GM12873 (cell line): ENCODE measurements around the gene SVOPL.

Experiments
- TF ChIP-seq, protein P1 (sequence below): IDR thresholded peaks from 2 replicates; pipeline ENCODE4 v1.5.1; 2012; ENCODE audit warnings: low read depth, mild to moderate bottlenecking, moderate library complexity, low read length, control low read depth; ENCODE audit not compliant: insufficient read depth; ENCODE audit errors: missing control alignments

SVOPL gene

DNA sequence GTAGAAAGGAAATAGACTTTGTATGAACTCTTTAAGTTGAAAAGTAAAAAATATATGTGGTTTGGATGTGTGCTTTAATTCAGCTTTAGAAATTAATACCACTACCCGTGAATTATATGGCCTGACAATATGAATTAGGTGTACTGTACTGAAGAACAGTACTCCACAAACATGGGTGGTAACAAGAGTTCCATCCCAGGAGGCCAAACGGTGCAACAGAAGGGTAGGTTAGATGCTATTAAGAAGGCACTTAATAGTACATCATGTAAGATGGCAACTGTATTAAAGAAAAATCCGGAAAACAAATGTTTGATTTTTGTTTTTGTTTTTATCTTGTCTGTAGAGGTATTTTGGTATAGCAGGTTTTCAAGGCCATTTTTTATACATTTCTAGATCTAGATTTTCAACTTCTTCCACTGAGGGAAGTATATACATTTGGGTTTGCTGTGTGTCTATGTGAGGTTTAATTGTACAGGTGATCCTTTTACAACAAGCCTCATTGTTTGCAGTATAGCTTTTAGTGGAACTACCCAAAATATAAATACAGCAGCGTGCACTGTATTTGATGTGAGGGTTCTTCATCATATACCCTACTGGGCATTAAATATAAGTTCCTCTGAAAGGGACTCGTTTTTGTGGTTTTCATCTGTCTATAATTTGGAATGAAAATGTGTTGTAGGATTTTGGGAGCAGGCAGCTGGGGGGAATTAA lies 115.7 kb downstream of the SVOPL start:
- TF ChIP-seq, protein P1, sequence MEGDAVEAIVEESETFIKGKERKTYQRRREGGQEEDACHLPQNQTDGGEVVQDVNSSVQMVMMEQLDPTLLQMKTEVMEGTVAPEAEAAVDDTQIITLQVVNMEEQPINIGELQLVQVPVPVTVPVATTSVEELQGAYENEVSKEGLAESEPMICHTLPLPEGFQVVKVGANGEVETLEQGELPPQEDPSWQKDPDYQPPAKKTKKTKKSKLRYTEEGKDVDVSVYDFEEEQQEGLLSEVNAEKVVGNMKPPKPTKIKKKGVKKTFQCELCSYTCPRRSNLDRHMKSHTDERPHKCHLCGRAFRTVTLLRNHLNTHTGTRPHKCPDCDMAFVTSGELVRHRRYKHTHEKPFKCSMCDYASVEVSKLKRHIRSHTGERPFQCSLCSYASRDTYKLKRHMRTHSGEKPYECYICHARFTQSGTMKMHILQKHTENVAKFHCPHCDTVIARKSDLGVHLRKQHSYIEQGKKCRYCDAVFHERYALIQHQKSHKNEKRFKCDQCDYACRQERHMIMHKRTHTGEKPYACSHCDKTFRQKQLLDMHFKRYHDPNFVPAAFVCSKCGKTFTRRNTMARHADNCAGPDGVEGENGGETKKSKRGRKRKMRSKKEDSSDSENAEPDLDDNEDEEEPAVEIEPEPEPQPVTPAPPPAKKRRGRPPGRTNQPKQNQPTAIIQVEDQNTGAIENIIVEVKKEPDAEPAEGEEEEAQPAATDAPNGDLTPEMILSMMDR = no peak

DNA sequence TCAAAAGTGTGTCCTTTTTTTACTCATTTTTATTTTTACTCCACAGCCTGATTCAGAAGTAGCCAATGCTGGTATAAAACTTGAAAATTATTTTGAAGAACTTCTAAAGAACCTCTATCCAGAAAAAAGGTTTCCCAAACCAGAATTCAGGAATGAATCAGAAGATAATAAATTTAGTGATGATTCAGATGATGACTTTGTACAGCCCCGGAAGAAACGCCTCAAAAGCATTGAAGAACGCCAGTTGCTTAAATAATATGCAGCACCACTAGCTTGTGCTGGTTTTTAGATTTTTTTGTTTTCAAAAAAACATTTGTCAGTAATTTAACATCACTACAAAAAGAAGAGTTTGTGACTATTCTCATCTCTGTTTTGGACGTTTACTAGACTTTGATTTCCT lies 116.5 kb downstream of the SVOPL start:
- TF ChIP-seq, protein P1 = no peak

DNA sequence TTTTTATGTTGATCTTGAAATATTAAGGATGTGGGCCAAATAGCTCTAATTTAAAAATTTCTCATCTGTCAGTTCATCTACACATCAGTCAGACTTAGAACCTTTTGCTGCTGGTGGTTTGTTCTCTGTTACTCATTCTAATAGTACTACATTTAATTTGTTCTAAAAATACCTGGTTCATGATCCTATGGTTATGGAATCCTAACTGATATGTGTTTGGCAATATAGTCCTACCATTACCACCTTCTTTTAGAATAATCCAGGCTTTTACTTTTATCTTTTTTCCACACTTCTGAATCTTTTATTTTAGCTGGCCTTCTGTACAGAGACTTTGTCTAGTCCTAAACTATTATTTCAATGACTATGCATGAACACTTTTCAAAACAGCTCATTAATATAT lies 116.9 kb downstream of the SVOPL start:
- TF ChIP-seq, protein P1 = no peak

DNA sequence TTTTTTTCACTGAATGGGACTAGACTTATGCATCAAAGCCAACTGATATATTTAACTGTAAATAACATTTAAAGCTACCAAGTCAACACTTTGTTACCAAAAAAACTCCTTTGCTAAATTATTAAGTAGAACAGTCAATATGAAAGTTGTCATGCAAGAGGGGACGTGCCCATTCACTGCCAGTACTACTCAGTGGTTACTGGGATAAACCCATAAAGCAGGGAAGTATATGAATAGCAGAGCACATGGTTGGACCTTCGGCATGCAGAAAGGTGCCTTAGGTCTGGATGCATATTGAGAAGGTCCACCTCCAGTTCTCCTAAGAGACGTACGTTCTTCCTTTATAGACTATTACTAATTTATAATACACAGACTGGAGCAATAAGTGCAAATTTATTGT lies 120.1 kb downstream of the SVOPL start:
- TF ChIP-seq, protein P1 = no peak

DNA sequence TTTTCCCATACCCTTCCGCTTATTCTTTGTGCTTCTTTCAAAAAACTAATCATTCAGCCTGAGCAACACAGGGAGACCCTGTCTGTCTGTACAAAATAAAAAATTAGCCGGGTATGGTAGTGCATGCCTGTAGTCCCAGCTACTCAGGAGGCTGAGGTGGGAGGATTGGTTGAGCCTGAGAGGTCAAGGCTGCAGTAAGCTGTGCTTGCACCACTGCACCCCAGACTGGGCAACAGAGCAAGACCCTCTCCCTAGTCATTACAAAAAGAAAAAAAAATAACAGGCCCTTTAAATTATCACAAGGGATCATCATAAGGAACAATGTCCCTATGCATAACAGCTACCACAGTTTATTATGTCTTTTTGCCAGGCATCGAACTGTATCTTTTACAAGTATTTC lies 121.5 kb downstream of the SVOPL start:
- TF ChIP-seq, protein P1 = no peak

DNA sequence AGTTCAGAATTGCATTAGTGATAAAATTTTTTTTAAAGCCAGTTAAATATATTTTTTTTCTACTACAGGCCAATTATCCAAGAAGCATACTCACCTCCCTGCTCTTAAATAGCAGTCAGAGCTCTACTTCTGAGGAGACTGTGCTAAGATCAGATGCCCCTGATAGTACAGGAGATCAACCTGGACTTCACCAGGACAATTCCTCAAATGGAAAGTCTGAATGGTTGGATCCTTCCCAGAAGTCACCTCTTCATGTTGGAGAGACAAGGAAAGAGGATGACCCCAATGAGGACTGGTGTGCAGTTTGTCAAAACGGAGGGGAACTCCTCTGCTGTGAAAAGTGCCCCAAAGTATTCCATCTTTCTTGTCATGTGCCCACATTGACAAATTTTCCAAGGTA lies 122.0 kb downstream of the SVOPL start:
- TF ChIP-seq, protein P1 = no peak

DNA sequence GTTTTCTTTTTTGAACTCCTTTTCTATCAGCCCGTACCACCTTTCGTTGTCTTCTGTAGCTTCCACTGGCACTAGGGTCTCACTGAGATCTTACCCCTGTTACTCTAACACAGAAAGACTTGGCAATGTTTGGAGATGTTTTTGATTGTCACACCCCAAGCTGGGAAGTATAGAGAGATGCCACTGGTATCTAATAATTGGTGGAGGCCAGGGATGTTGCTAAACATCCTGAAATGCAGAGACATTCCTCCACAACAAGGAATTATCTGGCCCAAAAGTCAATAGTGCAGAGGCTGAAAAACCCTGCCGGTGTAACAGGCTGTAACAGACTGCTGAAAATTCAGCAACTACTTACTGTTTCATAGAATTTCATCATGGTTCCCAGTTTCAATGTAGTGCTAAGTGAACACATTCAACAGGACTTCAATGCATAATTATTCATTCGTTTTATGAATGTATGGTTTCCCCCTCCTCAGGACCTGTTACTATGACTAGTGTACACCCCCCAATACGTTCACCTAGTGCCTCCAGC lies 125.2 kb downstream of the SVOPL start:
- TF ChIP-seq, protein P1 = no peak
